ENCODE results near the gene SERAC1.

Gene SERAC1

GRCh38 chr6:158118886-158119285 lies 49.2 kb downstream of the SERAC1 start:
- no peak for DNase-seq

GRCh38 chr6:158115508-158115907 lies 52.6 kb downstream of the SERAC1 start:
- DNase-seq, result no peak

- no peak for DNase-seq
These were observed 53.0 kb downstream of the SERAC1 start for GRCh38 chr6:158115102-158115501.

GRCh38 chr6:158113802-158114201 lies 54.3 kb downstream of the SERAC1 start:
- no peak for DNase-seq

- no peak for DNase-seq
These were observed 56.1 kb downstream of the SERAC1 start for GRCh38 chr6:158111987-158112386.

- no peak for DNase-seq
These were observed 57.1 kb downstream of the SERAC1 start for GRCh38 chr6:158110986-158111385.

GRCh38 chr6:158109748-158110147 lies 58.3 kb downstream of the SERAC1 start:
- no peak for DNase-seq

GRCh38 chr6:158104696-158105095 lies 63.4 kb downstream of the SERAC1 start:
- no peak for DNase-seq

GRCh38 chr6:158103228-158103627 lies 64.8 kb downstream of the SERAC1 start:
- DNase-seq, result no peak

GRCh38 chr6:158095671-158096070 lies 72.4 kb downstream of the SERAC1 start:
- DNase-seq, result no peak

GRCh38 chr6:158095031-158095430 lies 73.0 kb downstream of the SERAC1 start:
- DNase-seq, result no peak

GRCh38 chr6:158092806-158093205 lies 75.3 kb downstream of the SERAC1 start:
- no peak for DNase-seq

GRCh38 chr6:158087224-158087867 lies 80.7 kb downstream of the SERAC1 start:
- no peak for DNase-seq

GRCh38 chr6:158086504-158087223 lies 81.4 kb downstream of the SERAC1 start:
- DNase-seq, result no peak

- DNase-seq, result no peak
These were observed 82.0 kb downstream of the SERAC1 start for GRCh38 chr6:158086054-158086503.

- no peak for DNase-seq
These were observed 82.6 kb downstream of the SERAC1 start for GRCh38 chr6:158085261-158086053.

- no peak for DNase-seq
These were observed 84.4 kb downstream of the SERAC1 start for GRCh38 chr6:158083455-158084325.

- DNase-seq, result no peak
These were observed 86.5 kb downstream of the SERAC1 start for GRCh38 chr6:158081657-158081935.

GRCh38 chr6:158080849-158081656 lies 87.0 kb downstream of the SERAC1 start:
- no peak for DNase-seq

- no peak for DNase-seq
These were observed 89.7 kb downstream of the SERAC1 start for GRCh38 chr6:158078320-158078719.

GRCh38 chr6:158077676-158078075 lies 90.4 kb downstream of the SERAC1 start:
- no peak for DNase-seq

GRCh38 chr6:158076548-158076947 lies 91.5 kb downstream of the SERAC1 start:
- DNase-seq, result no peak

Measured in NCI-H1092 treated with DMSO at 0.1 percent for 48 hours (cell line).